ENCODE data around the gene ENOX1.

- TF ChIP-seq, protein P1, sequence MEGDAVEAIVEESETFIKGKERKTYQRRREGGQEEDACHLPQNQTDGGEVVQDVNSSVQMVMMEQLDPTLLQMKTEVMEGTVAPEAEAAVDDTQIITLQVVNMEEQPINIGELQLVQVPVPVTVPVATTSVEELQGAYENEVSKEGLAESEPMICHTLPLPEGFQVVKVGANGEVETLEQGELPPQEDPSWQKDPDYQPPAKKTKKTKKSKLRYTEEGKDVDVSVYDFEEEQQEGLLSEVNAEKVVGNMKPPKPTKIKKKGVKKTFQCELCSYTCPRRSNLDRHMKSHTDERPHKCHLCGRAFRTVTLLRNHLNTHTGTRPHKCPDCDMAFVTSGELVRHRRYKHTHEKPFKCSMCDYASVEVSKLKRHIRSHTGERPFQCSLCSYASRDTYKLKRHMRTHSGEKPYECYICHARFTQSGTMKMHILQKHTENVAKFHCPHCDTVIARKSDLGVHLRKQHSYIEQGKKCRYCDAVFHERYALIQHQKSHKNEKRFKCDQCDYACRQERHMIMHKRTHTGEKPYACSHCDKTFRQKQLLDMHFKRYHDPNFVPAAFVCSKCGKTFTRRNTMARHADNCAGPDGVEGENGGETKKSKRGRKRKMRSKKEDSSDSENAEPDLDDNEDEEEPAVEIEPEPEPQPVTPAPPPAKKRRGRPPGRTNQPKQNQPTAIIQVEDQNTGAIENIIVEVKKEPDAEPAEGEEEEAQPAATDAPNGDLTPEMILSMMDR (conservative IDR thresholded peaks at IDR 0.05), result no peak
- no peak for TF ChIP-seq ZFX (IDR thresholded peaks at IDR 0.05)
Observed at GRCh38 chr13:43763143-43763759, 23.5 kb downstream of the ENOX1 start.

All from C4-2B (cell line).